Neural progenitor cell (in vitro differentiated cells): ENCODE measurements around the gene MAGI2.

Experiments
- EZH2phosphoT487 ChIP-seq: fragments of 200-600 bp; sonication (generic); IDR thresholded peaks from 2 replicates; pipeline ENCODE4 v1.6.1; 2017; ENCODE audit warnings: antibody characterized with exemption
- TF ChIP-seq, protein P1 (sequence below): fragments of 200-600 bp; sonication (generic); IDR thresholded peaks from 2 replicates; pipeline ENCODE4 v1.5.1; 2017; ENCODE audit warnings: antibody characterized with exemption, mild to moderate bottlenecking

GRCh38 chr7:78080241-78080640, 1373.2 kb downstream of the MAGI2 start:
- TF ChIP-seq EZH2phosphoT487 = no peak
- TF ChIP-seq, protein P1, sequence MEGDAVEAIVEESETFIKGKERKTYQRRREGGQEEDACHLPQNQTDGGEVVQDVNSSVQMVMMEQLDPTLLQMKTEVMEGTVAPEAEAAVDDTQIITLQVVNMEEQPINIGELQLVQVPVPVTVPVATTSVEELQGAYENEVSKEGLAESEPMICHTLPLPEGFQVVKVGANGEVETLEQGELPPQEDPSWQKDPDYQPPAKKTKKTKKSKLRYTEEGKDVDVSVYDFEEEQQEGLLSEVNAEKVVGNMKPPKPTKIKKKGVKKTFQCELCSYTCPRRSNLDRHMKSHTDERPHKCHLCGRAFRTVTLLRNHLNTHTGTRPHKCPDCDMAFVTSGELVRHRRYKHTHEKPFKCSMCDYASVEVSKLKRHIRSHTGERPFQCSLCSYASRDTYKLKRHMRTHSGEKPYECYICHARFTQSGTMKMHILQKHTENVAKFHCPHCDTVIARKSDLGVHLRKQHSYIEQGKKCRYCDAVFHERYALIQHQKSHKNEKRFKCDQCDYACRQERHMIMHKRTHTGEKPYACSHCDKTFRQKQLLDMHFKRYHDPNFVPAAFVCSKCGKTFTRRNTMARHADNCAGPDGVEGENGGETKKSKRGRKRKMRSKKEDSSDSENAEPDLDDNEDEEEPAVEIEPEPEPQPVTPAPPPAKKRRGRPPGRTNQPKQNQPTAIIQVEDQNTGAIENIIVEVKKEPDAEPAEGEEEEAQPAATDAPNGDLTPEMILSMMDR = no peak
